Thyroid gland (tissue), 4 donors: ENCODE measurements around the gene SUGCT.

ENCODE experiments used
- CTCF ChIP-seq, 6 experiments: fragments of 200-600 bp in 3 of 6; fragments of 450-650 bp in 3 of 6; sonication (generic) in 3 of 6; IDR thresholded peaks; one replicate each; pipeline ENCODE4 v1.5.1; 2016 to 2019; ENCODE audit warnings: antibody characterized with exemption in 6 of 6, mild to moderate bottlenecking in 2 of 6, inconsistent platforms in 1 of 6, moderate library complexity in 1 of 6
- POLR2A ChIP-seq, 2 donors: fragments of 450-650 bp; IDR thresholded peaks; one replicate each; pipeline ENCODE4 v1.6.1; 2017; ENCODE audit warnings: antibody characterized with exemption in 2 of 2, mild to moderate bottlenecking in 2 of 2, moderate library complexity in 1 of 2

GRCh38 chr7:40885503-40885902 is 750.7 kb downstream of the SUGCT start:
- no peak for TF ChIP-seq CTCF (IDR thresholded peaks at IDR 0.05)
- no peak for TF ChIP-seq POLR2A (IDR thresholded peaks at IDR 0.05)
